ENCODE data around the gene PDILT.

PDILT gene

DNA sequence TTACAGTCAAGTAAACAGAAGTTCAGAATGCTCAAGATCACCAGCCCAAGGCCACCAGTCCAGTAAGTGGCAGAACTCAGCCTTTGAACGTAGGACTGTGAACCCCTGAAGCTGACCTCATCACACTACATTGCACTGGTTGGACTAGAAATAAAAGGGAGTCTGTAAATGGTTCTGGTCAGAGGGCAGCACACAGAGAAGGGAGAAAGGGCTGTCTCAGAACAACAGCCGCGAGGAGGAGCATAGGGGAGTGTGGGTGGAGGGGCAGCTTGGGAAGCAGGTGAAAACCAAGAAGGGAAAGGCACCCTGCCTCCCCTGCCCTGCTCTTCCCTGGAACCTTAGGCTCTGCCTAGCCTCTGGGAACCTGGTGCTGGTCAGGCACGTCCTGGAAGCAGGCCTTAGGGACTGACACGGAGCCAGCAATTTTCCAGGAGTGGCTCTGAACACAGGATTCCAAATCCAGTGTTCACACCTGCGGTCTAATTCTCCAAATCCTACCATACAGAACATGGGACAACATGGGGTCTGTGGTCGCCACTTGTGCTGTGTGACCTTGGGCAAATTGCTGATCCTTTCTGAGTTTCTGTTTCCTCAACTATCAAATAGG is 7.0 kb downstream of the PDILT start:
- TF ChIP-seq, protein P1, sequence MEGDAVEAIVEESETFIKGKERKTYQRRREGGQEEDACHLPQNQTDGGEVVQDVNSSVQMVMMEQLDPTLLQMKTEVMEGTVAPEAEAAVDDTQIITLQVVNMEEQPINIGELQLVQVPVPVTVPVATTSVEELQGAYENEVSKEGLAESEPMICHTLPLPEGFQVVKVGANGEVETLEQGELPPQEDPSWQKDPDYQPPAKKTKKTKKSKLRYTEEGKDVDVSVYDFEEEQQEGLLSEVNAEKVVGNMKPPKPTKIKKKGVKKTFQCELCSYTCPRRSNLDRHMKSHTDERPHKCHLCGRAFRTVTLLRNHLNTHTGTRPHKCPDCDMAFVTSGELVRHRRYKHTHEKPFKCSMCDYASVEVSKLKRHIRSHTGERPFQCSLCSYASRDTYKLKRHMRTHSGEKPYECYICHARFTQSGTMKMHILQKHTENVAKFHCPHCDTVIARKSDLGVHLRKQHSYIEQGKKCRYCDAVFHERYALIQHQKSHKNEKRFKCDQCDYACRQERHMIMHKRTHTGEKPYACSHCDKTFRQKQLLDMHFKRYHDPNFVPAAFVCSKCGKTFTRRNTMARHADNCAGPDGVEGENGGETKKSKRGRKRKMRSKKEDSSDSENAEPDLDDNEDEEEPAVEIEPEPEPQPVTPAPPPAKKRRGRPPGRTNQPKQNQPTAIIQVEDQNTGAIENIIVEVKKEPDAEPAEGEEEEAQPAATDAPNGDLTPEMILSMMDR (IDR thresholded peaks at IDR 0.05): no peak

DNA sequence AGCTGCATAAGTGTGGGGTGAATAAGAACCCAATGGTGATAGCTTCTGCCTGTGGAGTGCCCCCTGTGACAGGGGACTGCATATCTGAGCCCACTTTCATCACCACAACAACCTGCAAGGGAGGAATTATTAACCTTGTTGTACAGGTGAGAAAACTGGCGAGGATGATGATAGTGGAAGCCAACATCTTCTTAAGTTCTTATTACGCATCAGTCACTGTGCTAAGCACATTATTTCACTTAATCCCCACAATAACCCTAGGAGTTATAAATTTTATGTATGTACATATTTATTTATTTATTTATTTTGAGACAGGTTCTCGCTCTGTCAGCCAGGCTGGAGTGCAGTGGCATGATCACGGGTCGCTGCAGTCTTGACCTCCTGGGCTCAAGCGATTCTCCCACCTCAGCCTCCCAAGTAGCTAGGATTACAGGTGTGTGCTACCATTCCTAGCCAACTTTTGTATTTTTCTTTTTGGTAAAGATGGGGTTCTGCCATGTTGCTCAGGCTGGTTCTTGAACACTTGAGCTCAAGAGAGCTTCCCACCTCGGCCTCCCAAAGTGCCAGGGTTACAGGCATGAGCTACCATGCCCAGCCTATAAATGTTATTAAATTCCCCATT is 7.6 kb downstream of the PDILT start:
- TF ChIP-seq, protein P1 (IDR thresholded peaks at IDR 0.05): no peak

DNA sequence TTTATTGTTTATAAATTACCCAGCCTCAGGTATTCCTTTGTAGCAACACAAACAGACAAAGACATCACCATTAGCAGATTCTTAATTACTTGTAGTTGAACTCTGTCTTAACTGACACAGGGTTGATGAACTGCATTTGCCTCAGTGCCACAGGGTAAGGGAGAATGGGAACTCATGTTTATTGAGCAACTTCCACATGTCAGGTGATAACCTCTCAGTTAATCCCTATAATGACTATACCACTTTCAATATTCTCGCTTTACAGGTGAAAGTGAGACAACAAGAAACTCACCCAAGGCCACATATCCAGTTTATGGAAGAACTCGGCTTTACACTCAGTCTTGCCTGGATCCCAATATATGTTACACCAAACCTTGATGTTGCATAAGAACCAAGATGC is 8.6 kb downstream of the PDILT start:
- TF ChIP-seq, protein P1 (IDR thresholded peaks at IDR 0.05): no peak

DNA sequence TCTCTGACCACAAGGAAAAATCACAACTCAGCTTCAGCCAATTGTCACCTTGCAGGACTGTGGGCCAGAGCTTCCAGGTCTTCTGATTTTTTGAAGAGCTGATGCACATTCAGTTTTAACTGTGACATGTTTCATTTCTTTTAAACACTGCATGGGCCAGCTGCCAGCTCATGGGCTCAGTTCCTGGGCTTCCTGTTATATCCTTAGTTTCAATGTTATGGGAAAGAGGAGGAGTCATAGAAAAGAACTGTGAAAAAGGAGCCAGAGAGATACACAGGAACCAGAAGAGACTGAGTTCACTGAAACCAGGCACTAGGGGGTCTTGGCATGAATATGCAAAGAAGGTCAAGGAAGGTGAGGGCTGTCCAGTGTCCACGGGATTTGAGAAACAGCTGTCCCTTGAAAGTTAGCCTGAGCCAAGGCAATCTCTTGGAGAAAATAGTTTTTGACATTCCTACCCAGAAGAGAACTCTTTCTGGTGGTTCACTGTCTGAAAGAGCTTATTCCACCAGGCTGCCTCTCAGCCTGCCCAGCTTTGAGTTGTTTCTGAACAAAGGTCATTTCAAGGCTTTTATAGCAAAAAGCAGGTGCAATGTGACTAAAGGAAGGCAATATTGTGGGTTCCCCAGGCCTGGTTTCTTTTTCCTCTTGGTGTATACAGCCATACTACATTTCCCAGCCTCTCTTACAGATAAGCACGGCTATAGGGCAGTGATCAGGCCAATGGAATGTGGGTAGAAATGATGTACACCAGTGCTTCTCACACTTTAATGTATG is 10.5 kb downstream of the PDILT start:
- TF ChIP-seq, protein P1 (IDR thresholded peaks at IDR 0.05): no peak

DNA sequence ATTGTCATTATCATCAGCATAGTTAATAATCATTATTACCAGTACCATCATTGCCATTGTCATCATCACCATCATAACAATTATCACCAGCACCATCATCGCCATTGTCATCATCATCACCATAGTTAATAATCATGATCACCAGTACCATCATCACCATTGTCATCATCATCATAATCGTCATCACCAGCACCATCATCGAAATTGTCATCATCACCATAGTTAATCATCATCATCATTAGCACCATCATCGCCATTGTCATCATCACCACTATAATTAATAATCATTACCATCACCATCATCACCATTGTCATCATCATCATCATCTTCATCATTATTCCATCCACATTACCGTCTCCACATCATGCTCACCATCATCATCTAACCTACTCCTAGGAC is 13.5 kb downstream of the PDILT start:
- TF ChIP-seq, protein P1 (IDR thresholded peaks at IDR 0.05): no peak

DNA sequence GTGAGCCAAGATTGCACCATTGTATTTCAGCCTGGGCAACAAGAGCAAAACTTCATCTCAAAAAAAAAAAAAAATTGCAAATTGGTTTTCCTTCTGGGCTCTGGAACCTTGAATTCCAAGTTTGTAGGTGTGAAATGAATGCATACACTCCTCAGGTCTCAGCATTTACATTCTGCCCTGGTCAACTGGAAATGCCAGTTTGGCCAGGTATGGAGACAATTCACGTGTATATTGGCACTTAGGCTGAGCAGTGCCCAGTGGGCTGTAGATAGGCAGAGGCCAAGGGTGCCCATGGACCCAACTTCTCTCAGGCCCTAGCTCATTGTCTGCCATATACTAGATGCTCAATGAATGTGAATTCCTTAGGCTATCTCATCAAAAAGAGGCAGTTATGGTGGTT is 15.7 kb downstream of the PDILT start:
- TF ChIP-seq, protein P1 (IDR thresholded peaks at IDR 0.05): no peak

DNA sequence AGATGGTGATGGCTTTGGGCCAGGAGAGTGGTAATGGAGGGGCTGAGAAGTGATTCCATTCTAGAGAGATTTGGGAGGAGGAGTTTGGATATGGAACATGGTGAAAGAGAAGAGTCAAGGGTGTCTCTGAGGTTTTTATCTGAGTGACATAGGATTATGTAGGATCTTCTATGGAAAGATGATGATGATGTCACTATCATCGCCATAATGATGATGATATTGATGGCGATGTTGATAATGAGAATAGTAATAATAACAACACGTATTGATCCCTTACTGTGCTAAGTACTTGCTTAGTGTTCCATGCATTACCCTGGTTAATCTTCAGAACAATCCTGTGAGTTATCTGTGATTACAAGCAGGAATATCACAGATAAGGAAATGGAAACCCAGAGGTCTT is 16.6 kb downstream of the PDILT start:
- TF ChIP-seq, protein P1 (IDR thresholded peaks at IDR 0.05): no peak

Data from LNCAP (cell line).